GM19035 (cell line): Measurements from ENCODE around the gene TRIM9.

Experiments used
- ATAC-seq: cut with Tn5 transposase; IDR thresholded peaks from one replicate; pipeline ENCODE4 v1.9.1; 2021; ENCODE audit not compliant: unreplicated experiment

Gene TRIM9

GRCh38 chr14:51093371-51094281 lies 1.3 kb downstream of the TRIM9 start:
- ATAC-seq = no peak

GRCh38 chr14:51092965-51093364 lies 1.9 kb downstream of the TRIM9 start:
- ATAC-seq = no peak

- no peak for ATAC-seq
Measured at GRCh38 chr14:51089278-51089677, 5.6 kb downstream of the TRIM9 start.

GRCh38 chr14:51087031-51087441 lies 7.9 kb downstream of the TRIM9 start:
- no peak for ATAC-seq

- ATAC-seq = no peak
Measured at GRCh38 chr14:51086044-51086443, 8.9 kb downstream of the TRIM9 start.

- ATAC-seq = no peak
Measured at GRCh38 chr14:51084962-51085361, 9.9 kb downstream of the TRIM9 start.

- ATAC-seq = no peak
Measured at GRCh38 chr14:51084507-51084906, 10.4 kb downstream of the TRIM9 start.

GRCh38 chr14:51082349-51082748 lies 12.6 kb downstream of the TRIM9 start:
- no peak for ATAC-seq

- ATAC-seq = no peak
Measured at GRCh38 chr14:51081712-51082111, 13.2 kb downstream of the TRIM9 start.

GRCh38 chr14:51081209-51081608 lies 13.7 kb downstream of the TRIM9 start:
- no peak for ATAC-seq

GRCh38 chr14:51080645-51081044 lies 14.3 kb downstream of the TRIM9 start:
- ATAC-seq = no peak

GRCh38 chr14:51079489-51079888 lies 15.4 kb downstream of the TRIM9 start:
- ATAC-seq = no peak

- no peak for ATAC-seq
Measured at GRCh38 chr14:51079085-51079484, 15.8 kb downstream of the TRIM9 start.

GRCh38 chr14:51074701-51075385 lies 20.1 kb downstream of the TRIM9 start:
- no peak for ATAC-seq

GRCh38 chr14:51073731-51074130 lies 21.2 kb downstream of the TRIM9 start:
- ATAC-seq = no peak

GRCh38 chr14:51072976-51073375 lies 21.9 kb downstream of the TRIM9 start:
- ATAC-seq = no peak

GRCh38 chr14:51071857-51072256 lies 23.0 kb downstream of the TRIM9 start:
- ATAC-seq = no peak

- no peak for ATAC-seq
Measured at GRCh38 chr14:51070726-51071125, 24.2 kb downstream of the TRIM9 start.

GRCh38 chr14:51069055-51069454 lies 25.9 kb downstream of the TRIM9 start:
- no peak for ATAC-seq

- ATAC-seq = no peak
Measured at GRCh38 chr14:51068268-51068667, 26.6 kb downstream of the TRIM9 start.

- ATAC-seq = no peak
Measured at GRCh38 chr14:51067295-51067694, 27.6 kb downstream of the TRIM9 start.

GRCh38 chr14:51066576-51066975 lies 28.3 kb downstream of the TRIM9 start:
- ATAC-seq = no peak
